Central memory CD4-positive, alpha-beta T cell (primary cell): Measurements from ENCODE around the gene JMJD7.

ENCODE experiments used
- DNase-seq: peaks from one replicate; pipeline ENCODE4 v3.0.0; 2022

JMJD7 gene

DNA sequence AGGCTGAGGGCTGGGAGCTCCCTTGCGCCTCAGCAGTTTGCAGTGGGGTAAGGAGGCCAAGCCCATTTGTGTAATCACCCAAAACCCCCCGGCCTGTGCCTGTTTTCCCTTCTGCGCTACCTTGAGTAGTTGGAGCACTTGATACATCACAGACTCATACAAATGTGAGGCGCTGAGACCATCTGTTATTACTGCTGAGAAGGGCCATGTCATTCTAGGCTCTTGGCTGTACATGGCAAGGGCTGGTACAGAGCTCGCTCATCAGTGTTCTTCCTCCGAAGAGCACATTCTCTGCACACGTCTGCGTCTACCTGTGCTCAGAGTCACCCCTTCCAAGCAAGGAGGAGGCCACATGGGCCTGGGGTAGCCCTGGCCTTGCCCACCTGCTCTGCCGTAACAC lies 20.1 kb downstream of the JMJD7 start:
- DNase-seq: no peak

DNA sequence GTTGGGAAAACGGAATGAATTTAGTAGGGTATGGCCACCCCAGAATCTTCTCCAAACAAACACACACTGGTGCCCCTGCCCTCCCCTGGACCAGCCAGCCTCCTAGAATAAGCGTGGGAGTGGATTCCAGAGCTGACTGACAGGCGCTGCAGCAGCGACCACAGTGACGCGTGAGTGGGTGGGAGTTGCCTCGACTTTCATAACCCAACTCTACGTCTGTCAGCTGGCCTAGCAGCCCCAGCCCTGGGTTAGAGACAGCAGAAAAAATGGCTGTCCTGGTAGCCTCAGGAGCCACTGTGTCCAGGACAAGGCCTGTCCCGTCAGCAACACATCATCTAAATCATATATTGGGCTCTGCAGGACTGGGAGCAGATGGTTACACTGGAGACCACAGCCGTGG lies 20.7 kb downstream of the JMJD7 start:
- no peak for DNase-seq

DNA sequence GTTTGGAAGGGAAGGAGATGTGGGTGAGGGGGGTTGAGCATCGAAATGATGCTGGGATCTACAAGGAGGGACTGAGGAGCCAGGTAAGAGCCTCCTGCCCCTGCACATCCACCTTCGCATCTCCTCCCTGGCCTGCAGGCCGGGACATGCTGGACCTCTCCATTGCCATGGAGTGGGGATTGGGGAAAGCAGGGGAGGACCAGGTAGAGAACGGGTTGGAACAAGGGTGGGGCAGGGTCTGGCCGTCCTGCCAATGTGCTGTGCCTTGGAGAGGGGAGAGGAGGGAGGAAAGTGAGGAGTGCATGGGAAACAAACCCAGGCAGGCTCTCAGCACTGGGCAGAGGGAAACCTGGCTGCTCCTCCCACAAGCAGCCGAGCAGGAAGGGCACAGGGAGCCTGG lies 21.3 kb downstream of the JMJD7 start:
- no peak for DNase-seq

DNA sequence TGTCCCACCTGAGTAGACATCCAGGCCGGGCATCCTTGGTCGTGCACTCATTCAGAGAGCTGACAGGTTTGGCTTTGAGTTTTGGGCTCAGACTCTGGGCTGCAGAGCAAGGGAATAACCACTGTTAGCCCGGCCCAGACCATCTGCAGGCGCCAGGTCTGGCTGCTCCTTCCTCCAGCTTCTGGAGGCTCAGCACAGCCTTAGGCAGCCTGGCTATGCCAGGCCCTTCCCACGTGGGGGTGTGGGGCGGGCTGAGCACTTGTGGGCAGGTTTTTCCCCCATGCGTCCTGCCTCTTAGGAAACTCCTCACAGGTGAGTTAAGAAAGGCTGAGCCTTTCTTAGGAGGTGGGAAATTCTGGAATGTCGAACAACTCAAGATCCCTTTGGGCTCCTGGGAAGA lies 22.0 kb downstream of the JMJD7 start:
- DNase-seq: no peak

DNA sequence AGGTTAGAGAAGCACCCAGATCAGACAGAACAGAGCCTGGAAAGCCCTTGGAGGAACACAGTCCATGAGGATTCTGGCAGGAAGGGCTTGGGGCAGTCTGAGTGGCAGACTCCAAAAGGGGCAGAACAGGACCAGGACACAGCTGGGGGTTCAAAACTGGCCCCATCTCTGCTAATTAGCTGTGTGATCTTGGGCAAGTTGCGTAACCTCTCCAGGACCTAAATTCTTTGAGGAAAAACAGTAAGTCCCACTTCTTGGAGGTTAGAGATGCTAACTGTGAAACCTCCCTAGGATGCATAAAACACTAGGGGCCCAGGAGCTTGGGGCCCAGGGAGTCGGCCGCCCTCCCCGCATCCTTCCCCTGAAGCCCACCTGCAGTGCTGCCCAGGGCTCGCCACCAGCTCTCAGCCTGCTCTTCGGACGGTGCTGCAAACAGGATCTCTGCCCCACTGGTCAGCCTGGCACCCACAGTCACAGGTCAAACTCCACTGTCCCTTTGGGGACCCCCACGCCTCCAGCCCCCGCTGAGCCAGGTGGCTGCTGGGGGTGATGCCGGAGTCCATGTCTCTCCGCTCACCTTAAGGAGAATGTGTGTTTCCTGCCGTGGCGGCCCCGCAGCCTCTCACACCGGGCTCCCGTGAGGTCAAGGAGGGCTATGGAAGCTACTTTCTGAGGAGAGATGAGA lies 22.7 kb downstream of the JMJD7 start:
- no peak for DNase-seq

DNA sequence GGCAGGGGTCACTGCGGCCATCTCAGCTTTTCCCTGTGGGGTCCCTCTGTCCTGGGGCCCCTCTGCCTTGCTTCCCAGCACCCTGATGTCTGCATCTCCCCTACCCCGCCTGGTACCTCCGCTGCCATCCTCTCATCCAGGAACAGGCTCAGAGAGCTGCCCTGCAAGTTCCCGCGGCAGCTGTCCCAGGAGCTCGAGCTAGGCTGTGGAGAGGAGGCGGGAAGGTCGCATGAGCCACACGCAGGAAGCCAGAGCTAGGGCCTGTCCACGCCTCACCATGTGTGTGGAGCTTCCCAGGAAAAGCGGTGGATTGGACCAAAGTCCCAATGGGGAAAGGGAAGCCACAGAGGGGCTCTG lies 23.3 kb downstream of the JMJD7 start:
- DNase-seq: no peak

DNA sequence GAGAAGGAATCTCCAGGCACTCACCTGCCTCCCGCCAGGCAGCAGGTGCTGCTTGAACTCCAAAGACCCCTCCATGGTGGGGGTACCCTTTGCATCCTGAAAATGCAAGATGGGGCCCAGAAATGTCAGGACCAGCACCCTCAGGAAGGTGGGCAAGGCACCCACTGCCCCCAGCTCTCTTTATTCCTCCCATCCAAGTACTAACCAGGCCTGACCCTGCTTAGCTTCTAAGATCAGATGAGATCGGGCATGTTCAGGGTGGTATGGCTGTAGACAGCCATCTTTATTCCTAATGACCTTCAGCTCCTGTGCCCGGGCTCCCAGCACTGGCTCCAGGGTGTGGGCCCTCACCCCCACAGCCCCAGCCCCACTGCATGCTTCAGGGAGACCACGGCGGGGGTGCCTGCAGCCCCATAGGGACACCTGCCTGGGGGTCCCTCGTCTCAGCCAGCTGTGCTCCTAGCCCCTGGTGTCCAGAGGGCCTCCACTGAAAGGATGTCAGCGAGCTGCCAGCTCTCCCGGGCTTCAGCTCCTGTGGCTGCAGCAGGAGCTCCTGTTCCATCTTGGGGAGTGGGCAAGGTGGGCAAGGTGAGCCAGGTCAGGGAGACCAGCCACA lies 24.0 kb downstream of the JMJD7 start:
- no peak for DNase-seq

DNA sequence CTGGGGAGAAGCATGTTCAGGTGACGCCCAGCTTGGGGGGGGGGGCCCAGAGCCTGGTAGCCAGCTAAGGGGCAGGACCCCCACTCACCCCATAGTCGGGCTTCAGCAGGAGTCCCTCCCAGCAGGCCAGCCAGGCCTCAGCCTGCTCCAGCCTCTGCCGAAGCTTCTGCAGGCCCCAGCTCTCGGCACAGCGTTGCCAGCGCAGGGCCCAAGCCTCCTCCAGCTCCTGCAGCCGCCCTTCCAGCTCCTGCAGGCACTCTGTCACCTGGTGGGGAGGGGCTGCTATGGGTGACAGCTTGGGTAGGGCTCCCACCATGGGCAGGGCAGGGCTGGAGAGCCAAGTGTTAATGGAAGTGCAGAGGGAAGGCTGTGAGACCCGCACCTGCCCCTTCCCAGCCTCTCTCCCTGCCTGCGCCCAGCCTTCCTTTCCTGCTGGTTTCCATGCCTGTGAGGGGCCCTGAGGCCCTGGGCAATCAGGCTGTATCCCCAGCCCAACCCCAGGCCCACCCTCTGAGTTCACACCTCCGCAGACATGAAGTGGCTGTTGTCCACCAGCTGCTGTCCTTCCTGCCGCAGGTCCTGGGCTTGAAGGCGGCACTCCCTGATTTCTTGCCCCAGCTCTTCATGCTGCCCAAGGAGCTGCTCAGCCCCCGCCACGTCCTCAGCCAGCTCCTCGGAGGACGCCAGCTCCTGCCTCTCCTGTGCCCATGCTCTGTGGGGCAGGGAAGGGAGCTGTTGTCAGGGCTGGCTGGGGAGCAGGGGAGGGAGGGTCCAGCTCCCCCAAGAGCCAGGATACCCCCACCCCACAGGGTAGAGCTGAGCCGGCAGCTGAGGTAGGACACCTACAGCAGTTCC lies 25.1 kb downstream of the JMJD7 start:
- DNase-seq: no peak

DNA sequence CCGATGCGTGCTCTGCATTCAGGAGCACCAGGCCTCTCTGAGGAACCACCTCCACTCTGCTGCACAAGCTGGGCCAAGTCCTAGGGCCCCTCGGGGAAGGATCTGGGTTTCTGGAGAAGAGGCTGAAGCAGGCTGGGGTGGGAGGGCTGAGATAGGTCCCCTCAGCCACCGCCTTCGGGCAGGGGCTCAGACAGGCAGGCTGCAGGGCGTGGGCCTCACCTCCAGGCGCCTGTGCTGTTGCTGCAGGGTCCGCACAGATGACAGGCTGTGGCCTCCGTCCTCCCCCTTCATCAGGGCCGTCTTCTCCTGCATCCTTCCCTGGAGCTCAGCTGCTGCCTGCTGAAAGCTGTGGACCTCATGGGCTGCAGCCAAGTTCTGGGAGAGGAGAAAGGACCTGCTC lies 25.9 kb downstream of the JMJD7 start:
- DNase-seq: no peak

DNA sequence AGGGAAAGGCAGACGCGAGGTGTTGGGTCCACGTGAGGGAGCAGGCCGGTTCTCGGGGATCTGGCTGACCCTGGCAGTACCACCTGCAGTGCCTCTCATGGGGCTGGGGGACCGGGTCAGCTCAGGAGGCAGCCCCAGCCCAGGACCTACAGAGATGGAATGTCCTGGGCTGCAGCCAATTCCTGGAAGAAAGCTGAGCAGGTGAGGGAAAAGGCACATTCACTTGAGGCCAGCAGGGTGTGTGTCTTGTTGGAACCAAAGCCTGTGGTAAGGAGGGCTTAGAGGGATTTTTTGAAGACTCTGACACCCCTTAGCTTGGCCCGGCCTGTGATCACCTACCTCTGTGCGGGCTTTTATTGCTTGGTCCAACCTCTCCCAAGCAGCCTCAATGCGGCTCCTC lies 26.6 kb downstream of the JMJD7 start:
- DNase-seq: no peak

DNA sequence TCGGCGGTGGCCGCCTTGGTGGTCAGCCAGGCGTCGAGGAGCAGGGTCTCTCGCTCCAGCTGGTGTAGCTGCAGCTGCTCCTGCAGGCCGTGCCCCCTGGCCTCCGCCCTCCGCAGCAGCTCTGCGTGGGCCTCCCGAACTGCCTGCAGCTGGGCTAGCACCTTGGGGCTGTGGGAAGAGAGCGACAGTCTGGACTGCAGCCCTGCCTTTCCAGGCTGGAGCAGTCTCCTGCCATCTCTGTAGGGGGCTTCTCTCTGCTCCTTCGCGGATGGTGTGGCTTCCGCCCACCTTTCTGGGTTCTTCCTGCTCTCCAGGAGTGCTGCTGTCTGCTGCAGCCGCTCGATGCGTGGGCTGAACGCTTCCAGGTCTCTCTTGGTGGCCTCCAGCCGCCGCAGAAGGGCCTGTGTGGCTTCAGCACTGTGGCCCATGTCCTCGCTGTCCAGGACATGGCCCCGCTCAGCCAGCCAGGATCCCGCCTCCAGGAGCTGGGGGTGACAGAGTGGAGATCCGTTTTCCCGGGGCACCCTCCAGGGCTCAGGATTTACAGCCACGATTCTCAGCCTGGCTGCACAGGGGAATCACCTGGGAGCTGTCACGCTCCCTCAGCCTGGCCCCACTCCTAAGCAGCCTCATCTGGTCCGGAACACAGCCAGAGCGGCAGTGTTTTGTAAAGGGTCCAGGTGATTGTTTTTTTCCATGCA lies 27.5 kb downstream of the JMJD7 start:
- DNase-seq: no peak

DNA sequence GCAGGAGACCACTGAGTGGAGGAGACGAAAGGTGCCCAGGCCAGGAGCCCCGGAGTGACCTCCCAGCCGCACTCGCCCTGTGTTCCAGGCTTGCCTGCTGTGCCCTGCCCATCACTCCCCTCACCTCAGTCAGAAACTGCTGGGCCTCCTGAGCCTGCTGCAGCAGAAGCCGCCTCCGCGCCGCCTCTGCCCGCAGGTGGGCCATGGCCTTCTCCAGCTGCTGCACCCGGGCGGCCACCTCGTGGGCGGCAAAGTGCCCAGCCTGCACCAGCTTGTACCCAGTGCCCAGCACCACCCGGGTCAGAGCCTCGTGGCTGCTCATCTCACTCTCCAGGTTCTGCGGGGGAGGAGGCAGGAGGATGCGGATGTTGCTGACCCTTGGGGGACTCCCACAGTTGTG lies 28.4 kb downstream of the JMJD7 start:
- DNase-seq: no peak

DNA sequence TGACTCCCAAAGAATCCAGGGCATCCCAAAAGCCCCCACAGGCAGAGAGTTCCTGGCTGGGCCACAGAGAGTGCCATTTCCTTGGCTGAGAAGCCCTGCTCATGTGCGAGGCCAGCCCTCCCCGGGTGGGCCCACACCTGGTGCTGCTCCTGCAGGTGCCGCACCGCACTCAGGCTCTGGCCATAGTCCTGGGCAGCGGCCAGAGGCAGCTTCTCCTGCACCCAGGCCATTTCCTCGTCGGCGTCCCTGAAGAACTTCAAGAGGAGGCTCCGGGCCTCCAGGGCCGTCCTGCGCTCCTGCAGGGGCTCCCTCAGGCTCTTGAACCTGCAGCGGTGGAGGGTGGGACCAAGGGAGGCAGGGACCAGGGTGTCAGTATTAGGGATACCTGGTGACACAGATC lies 28.8 kb downstream of the JMJD7 start:
- DNase-seq: no peak

DNA sequence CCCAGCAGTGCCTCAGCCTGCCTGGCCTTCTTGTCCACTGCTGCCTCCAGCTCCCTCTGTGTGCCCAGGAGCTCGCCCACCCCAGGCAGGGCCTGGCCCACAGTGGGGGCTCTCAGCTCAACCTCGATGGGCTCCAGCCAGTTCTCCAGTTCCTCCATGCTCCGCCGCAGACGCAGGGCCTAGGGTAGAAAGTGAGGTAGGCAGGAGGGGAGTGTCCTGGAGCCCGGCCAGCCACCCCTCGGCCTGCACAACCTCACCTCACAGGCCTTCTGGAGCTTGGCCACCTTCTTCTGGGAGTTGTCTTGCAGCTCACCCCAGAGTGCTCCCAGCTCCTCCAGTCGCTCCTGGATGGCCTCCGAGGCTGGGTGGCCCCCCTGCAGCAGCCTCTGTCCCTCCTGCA lies 29.4 kb downstream of the JMJD7 start:
- DNase-seq: no peak

DNA sequence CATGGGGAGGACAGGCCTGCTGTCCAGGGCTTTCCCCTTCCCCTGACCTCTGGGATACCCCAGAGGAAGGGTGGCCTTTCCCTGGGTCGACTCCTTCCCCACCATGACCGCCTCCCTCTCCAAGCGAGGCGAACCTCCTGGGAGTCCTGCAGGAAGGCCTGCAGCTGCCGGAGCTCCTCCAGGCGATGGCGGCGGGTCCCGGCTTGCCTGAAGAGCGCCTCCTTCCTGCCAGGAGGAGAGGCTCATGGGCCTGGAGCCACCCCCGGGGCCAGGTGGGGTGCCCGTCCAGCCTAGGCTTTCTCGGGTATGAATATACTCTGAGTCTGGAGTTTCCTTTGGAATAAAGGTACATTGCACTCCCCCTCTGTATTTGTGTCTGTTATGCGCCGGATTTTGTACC lies 30.9 kb downstream of the JMJD7 start:
- no peak for DNase-seq

DNA sequence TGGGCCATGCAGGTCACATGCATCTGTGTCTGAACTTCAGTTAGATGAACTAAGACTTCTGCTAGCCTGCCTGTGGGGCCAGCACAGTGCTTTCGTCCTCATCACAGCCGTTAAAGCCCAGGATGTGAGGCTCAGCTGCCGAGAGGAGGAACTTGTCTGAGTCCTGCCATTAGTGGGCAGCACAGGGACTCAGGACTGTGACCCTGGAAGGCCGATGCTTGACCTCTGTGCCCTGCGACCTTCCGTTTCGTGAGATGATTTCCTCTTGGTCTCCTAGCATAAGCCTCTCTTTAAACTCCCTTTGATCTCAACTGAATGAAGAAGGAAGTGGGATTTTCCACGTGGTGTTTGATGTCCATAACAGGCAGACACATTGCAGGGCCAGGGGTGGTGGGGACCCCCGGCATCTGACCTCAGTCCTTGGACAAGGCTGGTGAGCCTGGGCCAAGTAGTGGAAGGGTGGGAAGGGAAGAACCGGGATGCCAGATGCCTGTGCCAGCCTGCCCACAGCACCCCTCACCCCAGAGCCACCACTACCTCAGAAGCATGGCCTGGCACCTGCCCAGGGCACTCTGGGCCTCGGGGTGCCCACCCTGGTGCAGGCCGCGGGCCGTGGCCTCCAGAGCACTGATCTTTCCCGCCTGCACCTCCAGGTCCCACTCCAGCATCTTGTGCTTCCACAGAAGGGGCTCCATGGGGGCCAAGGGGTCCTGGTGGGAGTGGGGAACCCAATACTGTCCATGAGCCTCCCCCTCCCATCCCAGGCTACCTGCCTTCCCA lies 32.3 kb downstream of the JMJD7 start:
- no peak for DNase-seq

DNA sequence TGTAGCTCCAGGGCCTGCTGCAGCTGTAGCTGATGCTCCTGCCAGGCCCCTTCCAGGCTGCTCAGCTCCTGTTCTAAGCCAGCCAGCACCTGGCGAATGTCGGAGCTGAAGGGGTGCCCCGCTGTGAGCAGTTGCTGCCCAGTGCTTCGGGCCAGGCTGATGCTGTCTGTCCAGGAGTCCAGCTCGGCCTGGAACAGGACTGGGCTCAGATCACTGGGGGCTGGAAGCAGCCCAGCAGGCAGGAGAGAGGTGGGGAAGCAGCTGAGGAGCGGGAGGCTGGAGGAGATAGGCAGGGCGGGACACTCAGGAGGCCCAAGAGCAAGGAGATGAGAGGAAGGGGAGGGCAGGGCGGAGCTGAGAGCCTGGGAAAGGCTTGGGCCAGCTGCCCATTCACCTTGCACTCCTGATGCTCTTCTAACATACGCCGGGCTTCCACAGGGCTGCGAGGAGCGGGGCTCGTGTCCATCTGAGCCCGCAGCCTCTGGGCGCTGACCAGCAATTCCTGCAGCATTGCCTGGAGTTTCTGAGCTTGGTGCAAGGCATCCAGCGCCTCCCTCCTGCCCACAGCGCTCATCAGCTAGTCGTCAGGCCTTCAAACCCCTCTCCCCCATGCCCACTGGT lies 34.0 kb downstream of the JMJD7 start:
- DNase-seq: no peak

DNA sequence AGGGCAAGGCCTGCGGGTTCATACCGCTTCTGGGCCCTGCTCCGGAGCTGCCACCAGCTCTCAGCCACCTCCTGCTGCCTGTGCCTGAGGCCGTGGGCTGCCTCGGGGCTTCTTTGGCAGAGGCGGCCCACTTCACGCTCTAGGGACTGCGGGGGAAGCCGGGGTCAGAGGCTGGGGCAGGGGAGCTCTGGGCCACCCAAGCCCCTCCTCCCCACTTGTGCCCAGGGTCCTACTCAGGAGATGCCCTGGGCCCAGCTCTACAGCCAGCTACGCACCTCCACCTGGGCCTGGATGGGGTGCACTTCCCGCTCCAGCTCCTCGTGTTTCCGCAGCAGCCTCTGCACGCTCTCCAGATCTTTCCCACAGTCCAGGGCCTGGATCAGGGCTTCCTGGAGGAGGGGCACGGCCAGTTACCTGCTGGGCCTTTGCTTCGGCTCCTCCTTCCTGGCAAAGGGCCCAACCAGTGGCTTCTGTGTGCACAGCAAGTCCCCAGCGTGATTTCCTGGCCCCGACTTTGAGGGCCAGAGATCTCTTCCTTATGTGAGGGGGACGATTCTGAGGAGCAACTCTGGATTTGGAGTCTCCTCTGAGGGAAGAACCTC lies 34.7 kb downstream of the JMJD7 start:
- DNase-seq: no peak

DNA sequence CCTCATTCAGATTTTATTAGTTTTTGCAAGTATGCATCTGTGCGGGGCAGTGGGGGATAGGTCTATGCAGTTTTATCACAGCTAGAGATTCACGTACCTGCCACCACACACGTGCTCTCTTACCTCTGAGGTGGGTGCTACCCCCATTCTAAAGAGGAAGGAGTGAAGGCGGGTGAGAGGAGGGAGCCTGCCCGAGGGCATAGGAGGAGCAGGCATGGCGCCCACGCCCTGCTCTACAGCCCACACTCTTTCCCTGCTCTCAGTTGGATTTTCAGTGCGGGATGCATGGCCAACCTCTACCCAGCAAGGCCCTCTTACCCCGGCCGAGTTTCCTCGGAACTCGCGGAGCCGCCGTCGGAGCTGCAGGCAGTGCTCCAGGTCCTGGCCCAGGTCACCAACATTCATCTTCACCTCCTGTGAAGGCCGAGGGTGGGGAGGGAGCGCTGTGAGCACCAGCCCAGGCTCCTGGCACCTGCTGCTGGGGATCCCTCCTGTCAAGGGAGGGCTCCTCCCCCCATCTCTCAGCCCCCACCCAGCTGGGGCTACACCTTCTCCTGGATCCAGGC lies 37.7 kb downstream of the JMJD7 start:
- DNase-seq: no peak

DNA sequence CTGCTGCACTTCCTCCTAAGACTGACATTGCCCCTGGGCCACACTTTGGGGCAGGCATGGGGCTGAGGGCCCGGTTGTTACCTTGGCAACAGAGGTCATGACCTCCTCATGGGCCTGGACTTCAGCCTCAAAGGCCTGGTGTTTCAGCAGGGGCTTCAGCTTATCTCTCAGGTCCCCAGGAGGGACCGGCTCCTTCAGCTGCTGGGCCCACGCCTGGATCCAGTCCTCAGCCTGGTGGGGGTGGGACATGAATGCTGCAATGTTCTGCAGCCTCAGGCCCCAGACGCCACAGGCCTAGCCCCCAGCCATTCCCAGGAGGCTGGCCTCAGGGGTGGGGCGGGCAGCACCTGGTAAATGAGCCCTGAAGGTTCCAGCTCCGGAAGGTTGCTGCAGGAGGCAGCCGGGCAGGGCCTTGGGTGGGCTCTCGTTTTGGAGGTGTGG lies 38.4 kb downstream of the JMJD7 start:
- DNase-seq: no peak

DNA sequence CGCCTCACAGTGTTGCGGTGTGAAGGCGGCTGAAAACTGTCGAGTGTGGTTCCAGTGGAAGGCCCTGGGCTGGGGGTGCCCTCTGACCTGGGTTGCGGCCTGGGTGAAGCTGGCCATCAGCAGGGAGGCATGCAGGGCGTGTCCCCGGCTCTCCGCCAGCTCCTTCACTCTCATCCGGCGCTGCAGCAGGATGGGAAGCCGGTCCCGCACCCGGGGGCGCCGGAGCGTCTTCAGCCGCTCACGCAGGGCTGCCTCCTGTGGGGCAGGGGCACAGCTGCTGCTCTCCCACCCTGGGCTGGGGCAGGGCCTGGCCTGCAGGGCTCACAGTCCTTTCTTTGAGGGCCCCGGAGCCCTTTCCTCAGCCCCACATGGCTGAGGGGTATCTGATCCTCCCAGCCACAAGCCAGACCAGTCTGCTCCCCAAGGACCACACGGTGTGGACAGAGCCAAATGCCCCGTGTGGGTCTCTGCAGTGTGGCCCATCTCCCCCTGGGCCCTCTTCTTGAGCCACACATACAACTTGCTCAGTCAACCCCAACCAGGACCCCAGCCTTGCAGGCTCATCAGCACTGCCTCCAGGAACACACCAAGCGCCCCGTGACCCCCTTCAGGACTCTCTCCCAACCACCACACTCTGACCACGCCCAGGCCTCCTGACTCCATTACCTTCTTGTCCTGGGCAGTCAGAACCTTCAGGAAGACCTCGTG lies 39.1 kb downstream of the JMJD7 start:
- DNase-seq: no peak
